ENCODE data around the gene PLA2G2F. TPM values are rescaled to one million over a fixed set of nuclear protein-coding genes. Genes with fewer than 3 reads are reported as not detected.

PLA2G2F gene
- total RNA-seq, result not detected

- no peaks in the 10 kb centered on the region for H3K4me1 ChIP-seq (ENCODE audit: control insufficient read depth in 1 of 2, low read depth in 2 of 2)
- ATAC-seq (ENCODE audit: insufficient number of reproducible peaks, low FRiP score, low read depth), result no peak
- no peak within 1 kb of the TSS for H3K4me3 ChIP-seq
- no peak within 1 kb of the TSS for H3K27ac ChIP-seq
- H3K9me3 ChIP-seq, result no peaks in the 10 kb centered on the region
- TF ChIP-seq CTCF (IDR thresholded peaks at IDR 0.05), result no peak
- H3K27me3 ChIP-seq (replicated peaks; ENCODE audit: insufficient read depth), result no peaks in the 10 kb centered on the region
- DNase-seq (ENCODE audit: low spot score), result no peak
- H3K36me3 ChIP-seq, result no peaks in the 10 kb centered on the region
These were observed at the start of gene PLA2G2F for GRCh38 chr1:20138961-20139550. Gene PLA2G2F (plus strand): TSS chr1:20139323. CDS start chr1:20139428, 105 bp downstream.

- no peak overlapping the region for H3K4me3 ChIP-seq
- DNase-seq (ENCODE audit: low spot score) (no peak), ATAC-seq (ENCODE audit: insufficient number of reproducible peaks, low FRiP score, low read depth) (no peak)
- H3K4me1 ChIP-seq (ENCODE audit: control insufficient read depth in 1 of 2, low read depth in 2 of 2), result no peaks in the 10 kb centered on the region
- no peaks in the 10 kb centered on the region for H3K27me3 ChIP-seq (replicated peaks; ENCODE audit: insufficient read depth)
- H3K9me3 ChIP-seq, result no peaks in the 10 kb centered on the region
- no peak for TF ChIP-seq CTCF (IDR thresholded peaks at IDR 0.05)
- no peak overlapping the region for H3K27ac ChIP-seq
- no peaks in the 10 kb centered on the region for H3K36me3 ChIP-seq
These were observed 49.6 kb upstream of the PLA2G2F start for GRCh38 chr1:20089328-20090077.

- Histone ChIP-seq H3K4me1 (ENCODE audit: control insufficient read depth in 1 of 2, low read depth in 2 of 2) (no peaks in the 10 kb centered on the region), H3K27ac (no peak overlapping the region), H3K9me3 (no peaks in the 10 kb centered on the region), H3K27me3 (replicated peaks; ENCODE audit: insufficient read depth) (no peaks in the 10 kb centered on the region), H3K36me3 (no peaks in the 10 kb centered on the region), H3K4me3 (no peak overlapping the region)
- no peak for TF ChIP-seq CTCF (IDR thresholded peaks at IDR 0.05)
- no peak for ATAC-seq (ENCODE audit: insufficient number of reproducible peaks, low FRiP score, low read depth)
- no peak for DNase-seq (ENCODE audit: low spot score)
These were observed 49.0 kb upstream of the PLA2G2F start for GRCh38 chr1:20090119-20090518.

- Histone ChIP-seq H3K36me3 (no peaks in the 10 kb centered on the region), H3K4me3 (no peak overlapping the region), H3K9me3 (no peaks in the 10 kb centered on the region), H3K27ac (no peak overlapping the region), H3K27me3 (replicated peaks; ENCODE audit: insufficient read depth) (no peaks in the 10 kb centered on the region), H3K4me1 (ENCODE audit: control insufficient read depth in 1 of 2, low read depth in 2 of 2) (no peaks in the 10 kb centered on the region)
- DNase-seq (ENCODE audit: low spot score) (no peak), ATAC-seq (ENCODE audit: insufficient number of reproducible peaks, low FRiP score, low read depth) (no peak)
- no peak for TF ChIP-seq CTCF (IDR thresholded peaks at IDR 0.05)
These were observed 48.5 kb upstream of the PLA2G2F start for GRCh38 chr1:20090641-20091040.

- H3K4me1 ChIP-seq (ENCODE audit: control insufficient read depth in 1 of 2, low read depth in 2 of 2), result no peaks in the 10 kb centered on the region
- no peaks in the 10 kb centered on the region for H3K9me3 ChIP-seq
- no peaks in the 10 kb centered on the region for H3K27me3 ChIP-seq (replicated peaks; ENCODE audit: insufficient read depth)
- no peak for ATAC-seq (ENCODE audit: insufficient number of reproducible peaks, low FRiP score, low read depth)
- no peak for TF ChIP-seq CTCF (IDR thresholded peaks at IDR 0.05)
- no peak for DNase-seq (ENCODE audit: low spot score)
- H3K4me3 ChIP-seq, result no peak overlapping the region
- no peak overlapping the region for H3K27ac ChIP-seq
- H3K36me3 ChIP-seq, result no peaks in the 10 kb centered on the region
These were observed 45.8 kb upstream of the PLA2G2F start for GRCh38 chr1:20093303-20093702.
